Medulla oblongata (tissue), 1 donor: Measurements from ENCODE around the gene TMED8.
"Not testable (repeated sequence)": the region's sequence is repeated elsewhere in the genome, so short reads cannot be mapped to it uniquely, and the experiment has no call there.

Source experiments
- DNase-seq: peaks from one replicate; pipeline ENCODE4 v3.0.0-alpha.2; 2015; ENCODE audit errors: extremely low spot score

The TMED8 gene

GRCh38 chr14:77364146-77364545, 12.7 kb downstream of the TMED8 start:
- no peak for DNase-seq

DNA sequence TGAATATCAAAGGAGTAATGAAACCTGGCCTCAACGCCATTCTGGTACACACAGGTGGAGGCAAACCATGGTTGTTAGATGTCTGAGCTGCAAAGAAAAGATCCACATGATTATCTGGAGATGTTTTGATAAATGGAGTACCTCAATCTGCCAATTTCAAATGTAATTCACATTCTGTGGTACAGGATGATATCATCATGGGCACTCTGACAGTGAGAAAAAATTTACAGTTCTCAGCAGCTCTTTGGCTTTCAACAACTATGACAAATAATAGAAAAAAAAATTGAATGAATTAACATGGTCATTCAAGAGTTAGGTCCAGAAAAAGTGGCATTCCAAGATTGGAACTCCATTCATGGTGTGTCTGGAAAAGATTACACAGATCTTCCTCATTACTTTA, 17.3 kb downstream of the TMED8 start:
- no peak for DNase-seq

- no peak for DNase-seq
These were observed 20.0 kb downstream of the TMED8 start for GRCh38 chr14:77356899-77357298.

GRCh38 chr14:77355811-77356210, 21.1 kb downstream of the TMED8 start:
- DNase-seq: peak; percentile 27

GRCh38 chr14:77353469-77354141, 23.3 kb downstream of the TMED8 start:
- peak; percentile 75 for DNase-seq

DNA sequence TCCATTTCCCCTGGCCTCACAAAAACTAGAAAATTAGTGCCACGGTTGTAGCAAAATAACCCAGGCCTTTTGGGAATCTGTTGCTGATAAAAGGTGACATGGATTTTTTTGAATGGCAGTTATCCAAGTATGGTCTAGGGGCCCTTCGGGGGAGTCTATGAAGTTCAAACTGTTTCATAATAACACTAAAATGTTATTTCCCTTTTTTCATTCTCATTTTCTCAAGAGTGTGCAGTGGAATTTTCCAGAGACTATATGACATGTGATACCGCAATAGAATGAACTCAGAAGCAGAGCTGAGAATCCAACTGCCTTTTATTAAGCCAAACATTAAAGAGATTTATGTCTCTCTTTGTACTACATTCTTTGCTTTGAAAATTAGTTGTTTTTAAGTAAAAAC, 29.1 kb downstream of the TMED8 start:
- DNase-seq: peak; percentile 38

DNA sequence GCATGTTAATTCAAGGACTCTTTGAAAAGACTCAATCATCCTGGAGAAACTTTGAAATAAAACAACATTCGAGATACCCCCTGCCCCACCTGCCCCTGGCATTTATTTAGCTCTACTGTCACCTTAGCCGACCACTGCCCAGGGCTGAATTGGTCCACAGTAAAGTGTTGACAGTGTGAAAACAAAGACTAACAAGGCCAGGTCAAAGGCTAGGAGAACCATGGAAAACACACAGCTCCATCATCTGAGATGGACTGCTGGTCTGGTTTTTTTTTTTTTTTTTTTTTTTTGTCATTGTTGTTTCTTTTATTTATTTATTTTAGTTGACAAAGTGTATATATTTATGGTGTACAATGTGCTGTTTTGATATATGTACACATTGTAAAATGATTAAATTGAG, 30.4 kb downstream of the TMED8 start:
- DNase-seq: no peak

GRCh38 chr14:77344377-77344996, 32.4 kb downstream of the TMED8 start:
- no peak for DNase-seq

DNA sequence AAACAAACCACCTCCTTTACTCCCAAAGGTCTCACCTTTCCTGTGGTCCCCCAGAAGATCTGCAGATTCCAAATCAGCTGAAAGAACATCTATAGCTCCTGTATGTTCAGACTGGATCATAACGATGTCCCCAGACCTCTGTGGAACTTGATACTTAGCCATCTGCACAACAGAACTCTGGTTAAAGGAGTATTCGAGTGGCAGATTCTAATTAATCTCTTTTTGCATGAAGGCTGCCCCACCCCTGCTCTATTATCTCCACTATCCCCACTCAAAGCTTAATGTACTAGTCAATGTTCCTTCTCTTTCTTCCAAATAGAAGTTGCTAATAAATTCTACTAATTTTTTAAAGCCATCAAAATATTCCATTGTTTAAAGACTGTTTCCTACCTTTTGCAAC, 33.2 kb downstream of the TMED8 start:
- DNase-seq: no peak

- DNase-seq: no peak
These were observed 34.0 kb downstream of the TMED8 start for GRCh38 chr14:77342726-77343397.

GRCh38 chr14:77340389-77340788, 36.5 kb downstream of the TMED8 start:
- DNase-seq: no peak

DNA sequence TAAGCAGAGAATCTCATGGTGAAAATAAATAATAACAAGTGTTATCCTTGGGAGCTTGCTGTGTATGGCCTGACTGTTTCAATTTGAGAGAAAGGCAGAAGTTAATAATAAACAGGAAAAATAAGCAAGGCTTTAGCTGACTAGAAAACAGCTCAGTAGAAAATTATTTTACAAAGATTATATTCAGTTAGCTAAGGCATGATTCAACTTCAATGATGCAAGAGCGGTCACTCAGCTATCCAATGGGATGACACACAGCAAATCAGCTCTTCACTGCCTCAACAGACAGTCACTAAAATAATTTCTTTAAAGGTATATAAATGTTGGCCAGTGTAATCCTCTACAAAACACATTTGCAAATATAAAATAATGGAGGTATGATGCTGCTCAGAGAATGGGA, 37.5 kb downstream of the TMED8 start:
- DNase-seq: no peak

DNA sequence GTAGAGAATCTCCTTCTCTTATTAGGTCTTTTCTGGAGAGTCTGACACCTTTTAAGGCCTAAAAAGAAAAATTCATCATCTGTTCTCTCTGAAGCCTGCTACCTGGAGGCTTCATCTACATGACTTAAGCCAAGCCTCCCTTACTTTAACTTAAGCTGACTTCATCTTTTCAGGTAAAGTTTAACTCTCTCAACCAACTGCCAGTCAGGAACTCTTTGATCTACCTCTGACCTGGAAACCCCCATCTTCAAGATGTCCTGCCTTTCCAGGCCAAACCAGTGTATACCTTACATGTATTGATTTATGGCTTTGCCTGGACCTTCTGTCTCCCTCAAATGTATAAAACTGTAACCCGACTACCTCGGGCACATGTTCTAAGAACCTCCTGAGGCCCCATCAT, 38.6 kb downstream of the TMED8 start:
- DNase-seq: no peak

DNA sequence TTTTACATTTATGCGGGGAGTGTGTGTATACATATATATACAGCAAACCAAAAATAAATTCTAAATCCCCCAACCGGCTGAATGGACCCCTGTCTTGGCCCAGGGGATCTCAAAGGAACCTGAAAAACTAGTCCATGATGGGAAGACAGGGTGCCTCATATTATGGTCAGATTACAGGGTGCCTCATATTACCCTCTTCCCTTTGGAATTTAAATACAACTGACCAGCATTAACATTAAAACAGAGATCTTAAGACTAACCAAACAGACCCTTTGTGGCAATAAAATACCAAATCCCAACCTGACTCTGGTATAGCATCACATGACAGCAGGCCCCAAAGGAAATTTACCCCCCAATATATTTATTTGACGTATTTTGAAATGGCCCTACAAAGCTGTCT, 39.0 kb downstream of the TMED8 start:
- no peak for DNase-seq

GRCh38 chr14:77337255-77337654, 39.6 kb downstream of the TMED8 start:
- not testable (repeated sequence) for DNase-seq

DNA sequence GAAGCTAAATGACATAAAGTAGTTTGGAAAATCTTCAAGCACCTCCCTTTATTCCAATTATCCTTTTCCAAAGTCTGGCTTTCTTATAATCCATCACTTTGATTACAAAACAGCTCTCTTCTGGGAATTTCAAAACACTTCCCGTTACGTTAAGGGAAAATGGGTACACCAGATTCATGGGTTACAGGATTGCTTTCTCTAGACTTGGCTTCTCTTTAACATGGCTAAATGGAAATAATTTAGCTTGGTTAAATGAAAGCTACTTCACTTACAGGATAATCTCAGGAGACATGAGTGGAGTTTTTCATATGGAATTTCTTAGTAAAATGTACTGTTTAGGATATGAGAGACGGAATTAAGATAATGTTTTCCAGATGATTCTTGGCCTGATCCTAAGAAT, 41.3 kb downstream of the TMED8 start:
- no peak for DNase-seq

DNA sequence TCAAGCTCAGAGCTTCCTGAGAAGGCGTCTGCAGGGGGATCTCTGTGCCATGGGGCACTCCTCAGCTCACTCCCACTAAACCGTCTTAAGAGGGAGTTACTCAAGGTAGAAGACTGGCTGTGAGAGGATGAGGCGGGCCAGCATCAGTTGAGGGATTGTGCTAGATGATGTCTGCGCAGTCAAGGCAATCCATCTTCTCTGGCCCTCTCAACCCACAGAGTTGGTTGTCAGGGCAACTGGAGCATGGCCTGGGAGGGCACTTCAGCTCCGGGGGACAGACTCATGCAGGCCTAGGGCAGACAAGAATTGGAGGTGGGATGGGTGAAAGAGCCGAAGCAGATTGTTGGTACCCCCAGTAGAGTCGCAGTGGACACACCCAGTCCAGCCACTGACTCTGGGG, 47.0 kb downstream of the TMED8 start:
- DNase-seq: no peak

- DNase-seq: no peak
These were observed 49.8 kb downstream of the TMED8 start for GRCh38 chr14:77327111-77327510.

DNA sequence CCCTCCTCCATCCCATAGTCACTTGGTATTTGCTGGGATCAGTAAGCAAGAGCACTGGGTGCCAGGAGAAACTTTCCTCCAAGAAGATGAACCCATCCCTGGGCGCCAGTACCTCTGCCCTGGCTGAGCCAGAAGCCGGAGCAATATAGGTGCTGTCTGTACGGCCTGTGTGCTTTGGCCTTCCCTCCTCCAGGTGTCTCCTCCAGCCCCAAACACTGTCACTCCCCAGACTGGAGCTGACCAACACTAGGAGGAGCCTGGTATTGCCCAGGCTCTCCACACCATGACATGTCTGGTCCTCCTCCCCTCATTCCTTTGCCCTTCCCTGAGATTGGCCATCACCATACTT, 51.2 kb downstream of the TMED8 start:
- no peak for DNase-seq

DNA sequence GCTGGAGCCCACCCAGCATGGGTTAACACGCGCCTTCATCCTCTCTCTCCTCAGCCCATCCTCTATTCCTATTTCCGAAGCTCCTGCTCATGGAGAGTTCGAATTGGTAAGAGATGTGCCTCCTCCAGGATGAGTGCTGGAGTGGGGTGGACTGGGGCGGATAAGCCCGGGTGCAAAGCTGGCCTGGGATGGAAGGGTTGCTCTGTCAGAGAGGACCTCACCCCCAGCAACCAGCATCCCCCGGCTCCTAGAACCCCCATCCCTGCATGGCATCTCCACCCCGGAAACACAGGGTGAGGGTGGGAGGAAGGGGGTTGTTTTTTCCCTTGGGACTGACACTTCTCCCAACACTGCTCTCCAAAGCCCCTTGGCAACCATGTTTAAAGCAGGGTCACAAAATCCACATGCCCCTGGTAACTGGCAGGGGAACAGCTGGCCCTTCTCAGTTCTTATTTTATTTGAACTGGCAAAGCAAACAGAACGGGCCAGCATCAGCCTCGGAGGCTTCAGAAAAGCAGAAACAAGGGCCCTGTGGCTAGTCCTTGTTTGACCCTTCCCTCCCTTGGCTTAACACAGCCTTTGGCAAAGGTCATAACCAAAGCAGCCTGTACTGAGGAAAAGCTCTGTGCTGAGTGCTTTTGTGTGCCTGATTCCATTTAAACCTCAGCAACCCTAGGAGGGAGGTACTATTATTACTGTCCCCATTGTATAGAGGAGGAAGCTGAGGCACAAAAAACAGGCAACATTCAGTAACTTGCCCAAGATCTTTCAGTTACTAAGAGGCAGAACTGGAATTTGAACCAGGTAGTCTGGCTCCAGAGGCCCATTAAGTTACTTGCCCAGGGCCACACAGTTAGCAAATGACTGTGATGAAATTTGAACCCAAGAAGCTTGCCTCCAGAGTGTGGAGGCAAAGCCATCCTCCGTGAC, 51.8 kb downstream of the TMED8 start:
- no peak for DNase-seq

DNA sequence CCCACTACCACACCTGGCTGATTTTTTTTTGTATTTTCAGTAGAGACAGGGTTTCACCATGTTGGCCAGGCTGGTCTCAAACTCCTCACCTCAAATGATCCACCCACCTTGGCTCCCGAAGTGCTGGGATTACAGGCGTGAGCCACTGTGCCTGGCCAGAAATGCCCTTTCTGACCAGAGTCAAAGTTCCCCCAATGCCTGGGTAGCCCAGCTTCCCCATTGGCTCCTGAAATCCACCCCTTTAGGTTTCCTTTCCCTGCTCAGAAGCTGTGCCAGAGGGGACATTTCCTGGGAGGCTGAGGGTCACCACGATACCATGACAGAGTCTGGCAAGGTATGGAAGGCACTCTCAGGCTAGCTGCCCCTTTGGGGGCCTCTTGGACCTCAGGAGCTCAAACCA, 52.6 kb downstream of the TMED8 start:
- no peak for DNase-seq

GRCh38 chr14:77323571-77323970, 53.3 kb downstream of the TMED8 start:
- no peak for DNase-seq
